GM12801 (cell line): Measurements from ENCODE around the gene FNDC11.

ENCODE experiments used
- TF ChIP-seq, protein P1 (sequence below): IDR thresholded peaks from one replicate; pipeline ENCODE4 v1.5.1; 2011; ENCODE audit warnings: control low read depth; ENCODE audit not compliant: insufficient read length; ENCODE audit errors: extremely low read depth

FNDC11 gene

GRCh38 chr20:63597651-63598478 is 43.9 kb downstream of the FNDC11 start:
- TF ChIP-seq, protein P1, sequence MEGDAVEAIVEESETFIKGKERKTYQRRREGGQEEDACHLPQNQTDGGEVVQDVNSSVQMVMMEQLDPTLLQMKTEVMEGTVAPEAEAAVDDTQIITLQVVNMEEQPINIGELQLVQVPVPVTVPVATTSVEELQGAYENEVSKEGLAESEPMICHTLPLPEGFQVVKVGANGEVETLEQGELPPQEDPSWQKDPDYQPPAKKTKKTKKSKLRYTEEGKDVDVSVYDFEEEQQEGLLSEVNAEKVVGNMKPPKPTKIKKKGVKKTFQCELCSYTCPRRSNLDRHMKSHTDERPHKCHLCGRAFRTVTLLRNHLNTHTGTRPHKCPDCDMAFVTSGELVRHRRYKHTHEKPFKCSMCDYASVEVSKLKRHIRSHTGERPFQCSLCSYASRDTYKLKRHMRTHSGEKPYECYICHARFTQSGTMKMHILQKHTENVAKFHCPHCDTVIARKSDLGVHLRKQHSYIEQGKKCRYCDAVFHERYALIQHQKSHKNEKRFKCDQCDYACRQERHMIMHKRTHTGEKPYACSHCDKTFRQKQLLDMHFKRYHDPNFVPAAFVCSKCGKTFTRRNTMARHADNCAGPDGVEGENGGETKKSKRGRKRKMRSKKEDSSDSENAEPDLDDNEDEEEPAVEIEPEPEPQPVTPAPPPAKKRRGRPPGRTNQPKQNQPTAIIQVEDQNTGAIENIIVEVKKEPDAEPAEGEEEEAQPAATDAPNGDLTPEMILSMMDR, result no peak

DNA sequence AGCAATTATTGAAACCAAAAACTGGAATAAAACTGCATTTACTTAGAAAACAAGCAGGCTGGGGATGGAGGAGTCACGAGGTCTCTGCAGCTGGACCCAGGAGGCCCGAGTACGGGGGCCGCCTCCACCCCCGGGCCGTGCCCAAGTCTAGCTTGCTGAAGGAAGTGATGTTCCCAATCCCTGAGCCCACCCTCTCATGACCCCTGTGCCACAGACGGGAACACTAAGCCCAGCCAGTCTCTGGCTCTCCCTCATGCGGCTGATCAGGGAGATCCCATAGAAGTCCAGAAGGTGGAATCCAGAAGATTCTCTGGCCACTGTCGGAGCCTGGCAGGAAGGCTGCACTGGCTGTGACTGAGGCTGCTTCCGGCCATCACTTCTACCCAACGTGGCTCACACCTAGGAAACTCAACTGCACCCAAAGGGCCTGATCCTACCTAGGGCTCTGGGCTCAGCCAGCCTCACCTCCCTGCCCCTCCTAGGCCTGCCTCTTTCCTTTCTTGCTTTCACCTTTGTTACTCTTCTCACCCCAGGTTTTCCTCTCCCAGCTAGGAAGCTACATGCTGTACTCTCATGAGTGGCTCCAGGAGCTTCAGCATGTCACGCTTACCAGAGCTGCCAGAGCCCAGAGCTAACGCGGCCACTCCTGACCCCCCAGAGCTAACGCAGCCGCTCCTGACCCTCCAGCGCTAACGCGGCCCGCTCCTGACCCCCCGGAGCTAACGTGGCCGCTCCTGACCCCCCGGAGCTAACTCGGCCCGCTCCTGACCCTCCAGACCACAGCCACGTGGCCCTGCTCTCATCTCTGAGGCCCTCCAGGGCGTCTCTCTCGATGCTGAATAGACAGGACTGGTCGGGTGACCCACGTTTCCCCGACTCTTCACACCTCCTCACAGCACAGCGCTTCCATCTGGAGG is 44.8 kb downstream of the FNDC11 start:
- TF ChIP-seq, protein P1, result no peak

DNA sequence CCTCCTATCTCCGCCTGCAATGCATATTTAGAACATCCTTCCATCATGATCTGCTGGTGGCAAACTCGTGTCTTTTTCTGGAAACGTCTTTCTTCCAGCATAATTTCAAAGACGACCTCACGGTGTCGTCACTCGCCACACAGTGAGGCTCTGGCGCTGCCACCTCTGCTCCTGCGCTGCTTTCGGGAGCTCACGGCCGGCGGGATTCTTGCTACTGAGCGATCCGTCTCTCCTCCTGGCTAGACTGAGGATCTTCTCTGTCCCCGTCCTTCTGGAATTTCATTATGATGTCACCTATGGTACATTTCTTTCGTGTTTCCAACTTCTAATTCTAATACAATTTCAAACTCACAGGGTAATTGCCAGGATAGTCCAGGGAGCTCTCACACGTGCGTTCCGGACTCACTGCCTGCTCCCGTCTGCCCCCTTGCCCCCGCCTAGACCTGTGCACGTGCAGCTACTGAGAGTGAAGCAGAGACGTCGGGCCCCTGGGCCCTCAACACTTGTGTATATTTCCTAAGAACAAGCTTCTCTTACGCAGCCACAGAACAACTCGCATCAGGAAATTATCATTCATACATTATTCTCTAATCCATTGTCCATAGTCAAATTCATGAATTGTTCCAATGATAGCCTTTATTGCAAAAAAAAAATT is 45.6 kb downstream of the FNDC11 start:
- TF ChIP-seq, protein P1, result no peak

GRCh38 chr20:63602321-63602720 is 48.4 kb downstream of the FNDC11 start:
- TF ChIP-seq, protein P1, result no peak
